HepG2 (cell line): ENCODE data around the gene LZTFL1. TPM values are rescaled to one million over a fixed set of nuclear protein-coding genes. Genes with fewer than 3 reads are reported as not detected.

ENCODE experiments used
- ATAC-seq: fragments of 200-7000 bp; cut with Tn5 transposase; 3 replicates; pipeline ENCODE4 v1.9.1; 2020; ENCODE audit warnings: mild to moderate bottlenecking, moderate library complexity
- BruUV-seq: library from RNA; stranded (reverse); fragments of 400-500 nt; replicated peaks from 2 replicates; lab custom pipeline; 2021; lab: Mats Ljungman, UMichigan
- CTCF ChIA-PET: fragments of 300-600 bp; formaldehyde crosslinking; extraction: SDS; loops from one replicate; lab custom pipeline; 2021; ENCODE audit warnings: low total read pairs, inconsistent platforms, low intra/inter-chr PET ratio; lab: Yijun Ruan, JAX
- POLR2A ChIA-PET: fragments of 350-600 bp; sonication (Branson Sonifier 250); formaldehyde crosslinking; loops from one replicate; lab custom pipeline; 2020; ENCODE audit warnings: antibody characterized with exemption, inconsistent platforms; lab: Yijun Ruan, JAX
- DNase-seq: peaks from one replicate; pipeline ENCODE4 v3.0.0-alpha.2; 2015; ENCODE audit warnings: low spot score
- FAIRE-seq: peaks from 3 replicates; lab custom pipeline; 2011; peaks lifted over from hg19 to GRCh38; lab: Jason Lieb, UNC
- H2AFZ ChIP-seq: one replicate; pipeline ENCODE4 v1.6.1; 2011; ENCODE audit warnings: low read length, inconsistent platforms
- H3K27ac ChIP-seq: fragments of 300-600 bp; 3 replicates; pipeline ENCODE4 v1.8.0; 2011; ENCODE audit warnings: mixed run types, mild to moderate bottlenecking, mixed read lengths, low read length, inconsistent platforms; ENCODE audit not compliant: insufficient read depth; ENCODE audit errors: extremely low read length
- H3K27me3 ChIP-seq, 2 experiments: fragments of 200-600 bp in 1 of 2; 2 replicates in 1 of 2; 3 replicates in 1 of 2; pipeline versions ENCODE4 v1.6.0 to v1.8.0; 2011; ENCODE audit warnings: low read length in 2 of 2, mild to moderate bottlenecking in 2 of 2, moderate library complexity in 2 of 2, inconsistent platforms in 1 of 2; ENCODE audit not compliant: insufficient read depth in 2 of 2, control insufficient read depth in 1 of 2
- H3K36me3 ChIP-seq, 2 experiments: fragments of 200-600 bp in 1 of 2; replicated peaks in 1 of 2; 2 replicates in 1 of 2; 3 replicates in 1 of 2; pipeline versions ENCODE4 v1.5.1 to v1.8.0; 2011; ENCODE audit warnings: low read length in 2 of 2, inconsistent platforms in 1 of 2; ENCODE audit not compliant: insufficient read depth in 2 of 2, control insufficient read depth in 1 of 2
- H3K4me1 ChIP-seq: 2 replicates; pipeline ENCODE4 v1.5.1; 2012; ENCODE audit warnings: low read length, inconsistent platforms; ENCODE audit not compliant: insufficient read depth
- H3K4me2 ChIP-seq: 2 replicates; pipeline ENCODE4 v1.6.0; 2011; ENCODE audit warnings: low read depth, low read length, inconsistent platforms
- H3K4me3 ChIP-seq, 3 experiments: fragments of 200-600 bp in 1 of 3; sonication (generic), shearing (Covaris generic) in 1 of 3; replicated peaks in 1 of 3; 2 replicates each; pipeline ENCODE4 v1.5.1; 2011 to 2016; ENCODE audit warnings: low read length in 3 of 3, inconsistent platforms in 2 of 3, low read depth in 2 of 3, mild to moderate bottlenecking in 2 of 3, control low read depth in 1 of 3, mixed read lengths in 1 of 3; ENCODE audit not compliant: insufficient read depth in 1 of 3
- H3K79me2 ChIP-seq: one replicate; pipeline ENCODE4 v1.6.1; 2011; ENCODE audit warnings: low read length, inconsistent platforms; ENCODE audit not compliant: insufficient read depth
- H3K9ac ChIP-seq: 2 replicates; pipeline ENCODE4 v1.6.0; 2011; ENCODE audit warnings: mild to moderate bottlenecking, low read depth, low read length, inconsistent platforms; ENCODE audit not compliant: insufficient read depth
- H3K9me3 ChIP-seq: 2 replicates; pipeline ENCODE4 v1.5.1; 2012; ENCODE audit warnings: mild to moderate bottlenecking, low read length
- H4K20me1 ChIP-seq: 2 replicates; pipeline ENCODE4 v1.6.0; 2011; ENCODE audit warnings: inconsistent platforms, mild to moderate bottlenecking, low read length, moderate library complexity; ENCODE audit not compliant: insufficient read depth
- ATM ChIP-seq: fragments of 450-650 bp; IDR thresholded peaks from 2 replicates; pipeline ENCODE4 v1.7.1; 2017; ENCODE audit warnings: mild to moderate bottlenecking, borderline replicate concordance
- FOXC1 ChIP-seq: sonication (generic); formaldehyde crosslinking; IDR thresholded peaks from 2 replicates; pipeline ENCODE4 v1.8.0; 2022; ENCODE audit warnings: mild to moderate bottlenecking, missing genetic modification reagents, borderline replicate concordance
- MAFG ChIP-seq: sonication (generic); formaldehyde crosslinking; IDR thresholded peaks from 2 replicates; pipeline ENCODE4 v1.5.1; 2020; ENCODE audit warnings: mild to moderate bottlenecking, missing genetic modification reagents
- MLLT10 ChIP-seq: sonication (generic); formaldehyde crosslinking; IDR thresholded peaks from 2 replicates; pipeline ENCODE4 v1.4.0; 2020; ENCODE audit warnings: missing genetic modification reagents
- MYC ChIP-seq: sonication (generic); formaldehyde crosslinking; IDR thresholded peaks from 2 replicates; pipeline ENCODE4 v1.9.0; 2021; ENCODE audit warnings: missing genetic modification reagents, borderline replicate concordance
- PPARG ChIP-seq: conservative IDR thresholded peaks from 2 replicates; pipeline ENCODE4 v1.6.1; 2016; ENCODE audit warnings: missing biosample characterization, missing genetic modification reagents
- RERE ChIP-seq: IDR thresholded peaks from 2 replicates; pipeline ENCODE4 v1.6.1; 2016; ENCODE audit warnings: low read depth, missing genetic modification reagents, missing compliant biosample characterization
- ZNF441 ChIP-seq: sonication (generic); formaldehyde crosslinking; IDR thresholded peaks from 2 replicates; pipeline ENCODE4 v1.7.0; 2021; ENCODE audit warnings: missing genetic modification reagents, borderline replicate concordance
- ZSCAN29 ChIP-seq: sonication (generic); formaldehyde crosslinking; conservative IDR thresholded peaks from 2 replicates; pipeline ENCODE4 v1.4.0; 2020; ENCODE audit warnings: mild to moderate bottlenecking, missing genetic modification reagents
- WGBS: methylation state at CpG from one replicate; pipeline ENCODE4 v1.1.6; 2017; ENCODE audit warnings: low lambda C conversion rate; 5-methylcytosine and 5-hydroxymethylcytosine counted together
- in situ Hi-C: cut with HindIII; loops from 2 replicates; pipeline ENCODE4 v1.10.0; 2017; ENCODE audit warnings: low pct_unique_long_range_greater_than_20kb; ENCODE audit not compliant: extremely low pct_ligation_motif_present
- intact Hi-C: fragments of 100-400 bp; cut with micrococcal nuclease; formaldehyde crosslinking; loops from one replicate; pipeline ENCODE4 v1.10.0; 2022; ENCODE audit not compliant: unreplicated experiment
- polyA plus RNA-seq, 8 experiments: library from polyadenylated mRNA; depleted of rRNA in 3 of 8; stranded (reverse) in 7 of 8; unstranded in 1 of 8; fragments of >200 nt; fragmentation: Illumina TruSeq in 4 of 8; extraction: Trizol in 4 of 8; gene quantifications; 2 replicates each; pipeline versions ENCODE4 v1.2.1 to v1.2.3, GENCODE V29; 2011 to 2016; ENCODE audit warnings: low read depth in 4 of 8, missing spikeins in 1 of 8, mixed read lengths in 1 of 8; ENCODE audit not compliant: insufficient read depth in 1 of 8
- total RNA-seq, 5 experiments: library from RNA; depleted of rRNA; stranded (reverse); fragments of >200 nt; fragmentation: Illumina TruSeq; extraction: Trizol; gene quantifications; 2 replicates each; pipeline ENCODE4 v1.2.3, GENCODE V29; 2016; ENCODE audit warnings: low read depth in 1 of 5
- TF ChIP-seq, protein P1 (sequence below): sonication (generic); formaldehyde crosslinking; conservative IDR thresholded peaks from 2 replicates; pipeline ENCODE4 v1.8.1; 2023; ENCODE audit warnings: missing genetic modification reagents
- TF ChIP-seq, protein P2 (sequence below): sonication (generic); formaldehyde crosslinking; IDR thresholded peaks from 2 replicates; pipeline ENCODE4 v1.8.1; 2023; ENCODE audit warnings: mild to moderate bottlenecking, missing genetic modification reagents, borderline replicate concordance

The LZTFL1 gene
- total and polyA plus RNA-seq, 2 of the 13 experiments (the other 11 are each of a cell fraction or from before 2014, with no cell fraction given): 16.6 to 17.2 TPM

- WGBS: 42% methylated on average over 6 of the region's 6 CpGs
- peaks cover 0 to 3% of the 10 kb centered on the region in 2 experiments; a peak in 2 of 5 replicates for H3K27me3 ChIP-seq
Observed at GRCh38 chr3:45871780-45872179, 29.9 kb upstream of the LZTFL1 start.

More at GRCh38 chr3:45871780-45872179, 29.9 kb upstream of the LZTFL1 start:
- no peaks in the 10 kb centered on the region for H3K36me3 ChIP-seq
- H3K4me1 ChIP-seq: peaks cover 14% of the 10 kb centered on the region
- H2AFZ ChIP-seq: no peak overlapping the region
- no peak overlapping the region for H3K4me3 ChIP-seq
- BruUV-seq: no TSS peak
- H4K20me1 ChIP-seq: no peaks in the 10 kb centered on the region
- H3K4me2 ChIP-seq: no peak overlapping the region
- TF ChIP-seq RERE (no peak), ZNF441 (CRISPR knock-in tag) (no peak), ATM (no peak), ZSCAN29 (no peak), PPARG (CRISPR knock-in tag) (no peak), MYC (no peak), MLLT10 (CRISPR knock-in tag) (no peak), MAFG (CRISPR knock-in tag) (no peak), FOXC1 (no peak)
- TF ChIP-seq, protein P1, sequence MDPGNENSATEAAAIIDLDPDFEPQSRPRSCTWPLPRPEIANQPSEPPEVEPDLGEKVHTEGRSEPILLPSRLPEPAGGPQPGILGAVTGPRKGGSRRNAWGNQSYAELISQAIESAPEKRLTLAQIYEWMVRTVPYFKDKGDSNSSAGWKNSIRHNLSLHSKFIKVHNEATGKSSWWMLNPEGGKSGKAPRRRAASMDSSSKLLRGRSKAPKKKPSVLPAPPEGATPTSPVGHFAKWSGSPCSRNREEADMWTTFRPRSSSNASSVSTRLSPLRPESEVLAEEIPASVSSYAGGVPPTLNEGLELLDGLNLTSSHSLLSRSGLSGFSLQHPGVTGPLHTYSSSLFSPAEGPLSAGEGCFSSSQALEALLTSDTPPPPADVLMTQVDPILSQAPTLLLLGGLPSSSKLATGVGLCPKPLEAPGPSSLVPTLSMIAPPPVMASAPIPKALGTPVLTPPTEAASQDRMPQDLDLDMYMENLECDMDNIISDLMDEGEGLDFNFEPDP (CRISPR knock-in tag): no peak
- TF ChIP-seq, protein P2, sequence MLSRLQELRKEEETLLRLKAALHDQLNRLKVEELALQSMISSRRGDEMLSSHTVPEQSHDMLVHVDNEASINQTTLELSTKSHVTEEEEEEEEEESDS (CRISPR knock-in tag): no peak
- H3K27ac ChIP-seq: no peak overlapping the region
- ChIA-PET POLR2A (no interaction called here), CTCF (no interaction called here)
- intact Hi-C loops: no loop called here
- DNase-seq (no peak), FAIRE-seq (no peak), ATAC-seq (no peak)
- in situ Hi-C loops: no loop called here
- H3K79me2 ChIP-seq: no peaks in the 10 kb centered on the region
- no peak overlapping the region for H3K9ac ChIP-seq
- H3K9me3 ChIP-seq: no peaks in the 10 kb centered on the region
